G401.6 (cell line): ENCODE measurements around the gene GRK3.
"Not testable (repeated sequence)": the region's sequence is repeated elsewhere in the genome, so short reads cannot be mapped to it uniquely, and the experiment has no call there.

Experiments used
- FAIRE-seq: peaks from 2 replicates; lab custom pipeline; 2012; peaks lifted over from hg19 to GRCh38; lab: Jason Lieb, UNC

The GRK3 gene

DNA sequence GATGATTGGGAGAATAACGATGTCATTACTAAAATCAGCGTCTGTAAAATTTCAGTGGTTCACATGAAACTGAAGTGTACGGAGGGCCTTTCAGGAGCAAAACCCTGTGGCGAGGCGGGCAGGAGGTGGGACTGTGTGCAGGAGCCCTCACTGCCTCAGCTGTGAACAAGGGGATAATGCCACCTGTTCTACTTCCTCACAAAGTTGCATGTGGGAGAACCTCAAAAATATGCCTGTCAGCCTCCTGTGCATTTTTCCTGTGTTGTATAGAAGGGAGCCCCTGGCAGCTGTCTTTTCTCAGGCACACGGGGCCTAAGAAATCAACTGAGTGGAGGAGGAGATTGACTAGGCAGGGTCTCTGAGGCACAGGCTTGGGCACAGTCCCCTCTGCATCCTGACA, 134.5 kb downstream of the GRK3 start:
- FAIRE-seq, result no peak

GRCh38 chr22:25701056-25701780, 136.7 kb downstream of the GRK3 start:
- no peak for FAIRE-seq

DNA sequence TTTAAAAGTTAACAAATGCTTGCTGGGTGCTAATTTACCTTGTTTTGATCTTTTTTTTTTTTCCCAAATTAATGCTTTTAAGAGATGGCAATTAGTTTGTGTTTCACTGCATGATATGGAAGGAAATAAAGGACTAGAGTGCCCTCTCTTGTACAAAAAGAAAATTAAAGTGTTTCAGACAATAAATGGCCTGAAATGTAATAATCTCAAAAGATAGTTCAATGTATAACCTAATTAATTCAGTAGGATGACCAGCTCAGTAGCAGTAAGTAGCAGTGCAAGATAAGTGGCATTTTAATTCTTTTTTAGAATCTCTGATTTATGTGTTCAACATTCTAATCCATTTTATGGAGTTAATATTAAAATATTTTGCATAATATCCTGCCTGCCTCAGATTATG, 137.6 kb downstream of the GRK3 start:
- peak; percentile 85 for FAIRE-seq

- FAIRE-seq, result no peak
Observed at GRCh38 chr22:25702571-25703167, 138.2 kb downstream of the GRK3 start.

- no peak for FAIRE-seq
Observed at GRCh38 chr22:25704701-25705100, 140.2 kb downstream of the GRK3 start.

DNA sequence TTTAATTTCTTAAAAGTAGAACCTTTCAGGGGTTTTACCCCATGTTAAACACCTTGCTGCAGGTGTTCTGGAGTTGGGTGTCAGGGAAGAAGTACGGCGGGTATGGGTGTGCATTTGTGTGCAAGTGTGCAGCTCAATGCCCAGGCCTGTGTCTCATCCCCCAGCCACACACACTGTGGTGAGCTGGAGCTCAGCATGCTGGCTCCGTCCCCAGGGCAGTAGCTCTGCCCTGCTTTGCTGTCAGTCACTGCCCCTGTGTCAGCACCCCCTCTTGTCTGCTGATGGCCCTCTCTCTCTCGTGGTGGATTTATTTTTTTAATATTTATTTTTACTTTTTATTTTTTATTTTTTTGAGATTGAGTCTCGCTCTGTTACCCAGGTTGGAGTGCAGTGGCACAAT, 141.7 kb downstream of the GRK3 start:
- FAIRE-seq, result no peak

DNA sequence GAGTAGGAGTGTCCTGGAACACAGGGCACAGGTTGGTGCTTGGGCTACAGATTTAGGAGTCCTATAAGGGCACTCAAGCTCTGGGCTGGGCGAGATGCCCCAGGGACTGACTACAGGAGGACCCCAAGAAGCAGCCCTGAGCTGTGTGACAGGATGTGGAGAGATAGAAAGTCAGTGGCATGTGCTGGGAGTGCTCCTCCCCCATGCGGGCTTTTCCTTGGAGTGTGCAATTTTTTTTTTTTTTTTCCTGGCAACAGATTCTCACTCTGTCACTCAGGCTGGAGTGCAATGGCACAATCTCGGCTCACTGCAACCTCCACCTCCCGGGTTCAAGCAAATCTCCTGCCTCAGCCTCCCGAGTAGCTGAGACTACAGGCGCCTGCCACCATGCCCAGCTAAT, 144.0 kb downstream of the GRK3 start:
- not testable (repeated sequence) for FAIRE-seq

GRCh38 chr22:25709758-25710157, 145.3 kb downstream of the GRK3 start:
- no peak for FAIRE-seq

- no peak for FAIRE-seq
Observed at GRCh38 chr22:25710501-25710900, 146.0 kb downstream of the GRK3 start.

GRCh38 chr22:25711491-25711890, 147.0 kb downstream of the GRK3 start:
- FAIRE-seq, result no peak

GRCh38 chr22:25712661-25713400, 148.4 kb downstream of the GRK3 start:
- FAIRE-seq, result no peak

GRCh38 chr22:25714070-25714469, 149.6 kb downstream of the GRK3 start:
- FAIRE-seq, result no peak

DNA sequence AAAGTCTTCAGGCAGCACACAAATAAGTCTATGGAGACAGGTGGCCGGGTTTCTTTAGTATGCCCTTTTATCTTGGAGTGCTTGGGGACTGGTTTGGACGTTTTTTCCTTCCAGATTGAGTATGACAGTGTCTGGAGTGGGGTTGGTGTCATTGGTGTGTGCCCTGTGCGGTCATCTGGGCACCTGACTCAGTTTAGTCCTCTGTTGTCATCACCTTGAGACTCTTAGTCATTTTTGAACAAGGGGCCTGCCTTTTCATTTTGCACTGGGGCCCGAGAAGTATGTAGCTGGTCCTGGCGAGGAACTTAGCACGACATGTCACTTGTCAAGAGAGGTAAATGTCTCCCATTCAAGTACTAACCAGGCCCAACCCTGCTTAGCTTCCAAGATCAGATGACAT, 150.3 kb downstream of the GRK3 start:
- no peak for FAIRE-seq

DNA sequence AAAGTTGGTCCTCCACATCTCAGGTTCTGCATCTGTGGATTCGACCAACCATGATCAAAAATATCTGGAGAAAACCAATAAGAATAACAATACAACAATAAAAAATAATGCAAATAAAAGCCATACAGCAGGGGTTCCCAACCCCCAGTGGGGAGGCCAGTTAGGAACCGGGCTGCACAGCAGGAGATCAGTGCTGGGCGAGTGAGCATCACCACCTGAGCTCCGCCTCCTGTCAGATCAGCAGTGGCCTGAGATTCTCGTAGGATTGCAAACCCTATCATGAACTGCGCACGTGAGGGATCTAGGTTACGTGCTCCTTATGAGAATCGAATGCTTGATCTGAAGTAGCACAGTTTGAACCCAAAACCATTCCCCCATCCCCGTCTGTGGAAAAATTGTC, 152.2 kb downstream of the GRK3 start:
- FAIRE-seq, result no peak

DNA sequence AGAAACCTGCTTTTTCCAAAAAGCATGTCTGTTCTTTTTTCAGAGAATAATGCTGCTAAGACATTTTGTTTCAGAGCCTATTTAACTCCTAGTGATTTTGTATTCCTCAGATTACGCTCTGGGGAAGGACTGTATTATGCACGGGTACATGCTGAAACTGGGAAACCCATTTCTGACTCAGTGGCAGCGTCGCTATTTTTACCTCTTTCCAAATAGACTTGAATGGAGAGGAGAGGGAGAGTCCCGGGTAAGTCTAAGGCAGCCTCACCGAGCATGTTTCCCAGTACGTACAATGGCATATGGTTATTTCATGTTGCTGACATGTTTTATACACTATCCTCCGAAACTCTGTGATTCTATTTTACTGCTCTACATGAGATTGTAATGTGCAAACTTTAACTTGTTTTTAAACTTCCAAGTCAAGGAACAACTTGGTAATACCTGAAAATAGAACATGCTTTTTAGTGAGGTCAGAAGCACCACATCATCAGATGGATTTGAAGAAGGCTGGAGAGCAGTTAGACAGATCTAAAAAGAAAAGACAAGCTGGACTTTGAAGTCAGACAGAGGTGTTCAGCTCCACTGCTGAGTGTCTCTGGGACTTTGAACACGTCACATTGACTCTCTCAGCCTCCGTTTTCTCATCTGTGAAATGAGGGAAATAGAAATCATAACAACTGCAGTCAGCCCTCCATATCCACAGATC, 153.8 kb downstream of the GRK3 start:
- no peak for FAIRE-seq

DNA sequence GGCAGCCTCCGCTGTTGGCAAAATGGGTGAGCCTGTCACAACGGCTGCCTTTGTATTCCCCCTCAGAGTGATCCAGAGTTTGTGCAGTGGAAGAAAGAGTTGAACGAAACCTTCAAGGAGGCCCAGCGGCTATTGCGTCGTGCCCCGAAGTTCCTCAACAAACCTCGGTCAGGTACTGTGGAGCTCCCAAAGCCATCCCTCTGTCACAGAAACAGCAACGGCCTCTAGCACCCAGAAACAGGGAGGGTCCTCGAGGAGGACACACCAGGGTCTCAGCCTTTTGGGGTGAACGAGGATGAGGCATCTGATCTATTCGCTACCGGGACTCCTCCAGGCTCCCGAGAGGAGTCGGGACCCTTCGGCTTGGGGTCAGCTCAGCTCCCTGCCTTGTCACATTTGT, 157.7 kb downstream of the GRK3 start:
- FAIRE-seq, result no peak

DNA sequence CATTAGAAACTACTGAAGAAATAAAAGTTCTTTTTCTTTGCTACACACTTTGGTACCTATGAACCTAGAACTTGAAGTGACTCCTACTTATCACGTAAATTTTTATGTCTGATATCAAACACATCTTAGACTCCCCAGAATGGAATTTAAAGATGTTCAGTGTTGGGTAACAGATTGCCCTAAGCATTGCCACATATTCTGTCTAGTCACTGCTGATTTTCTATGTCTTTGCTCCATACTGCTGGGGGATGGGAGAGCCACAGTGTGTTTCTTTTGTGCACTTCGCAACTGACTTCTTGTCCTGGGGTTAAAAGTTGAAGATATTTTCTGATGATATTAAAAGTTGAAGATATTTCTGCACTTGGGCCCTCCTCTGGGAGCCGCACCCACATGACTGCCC, 158.2 kb downstream of the GRK3 start:
- FAIRE-seq, result no peak

DNA sequence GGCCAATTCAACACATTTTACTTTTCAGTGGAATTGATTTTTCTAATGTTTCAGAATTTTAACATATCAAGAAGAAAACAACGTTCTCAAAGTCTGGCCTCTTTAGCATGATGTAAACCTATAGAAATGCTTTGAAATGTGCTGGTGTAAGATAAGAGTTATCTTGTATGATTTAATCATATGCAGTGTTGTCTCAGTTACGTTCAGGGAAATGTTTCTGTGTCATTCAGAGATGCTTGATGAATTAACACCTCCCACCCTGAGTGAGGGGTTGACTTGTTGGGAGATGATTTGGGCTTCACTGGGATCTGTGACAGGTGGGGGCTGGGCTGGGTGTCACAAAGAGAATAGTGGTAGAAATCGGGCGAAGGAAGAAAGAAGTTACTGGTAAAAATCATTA, 161.8 kb downstream of the GRK3 start:
- no peak for FAIRE-seq

GRCh38 chr22:25728071-25728470, 163.6 kb downstream of the GRK3 start:
- no peak for FAIRE-seq

- FAIRE-seq, result no peak
Observed at GRCh38 chr22:25729016-25729995, 164.8 kb downstream of the GRK3 start.

GRCh38 chr22:25735650-25736049, 171.2 kb downstream of the GRK3 start:
- FAIRE-seq, result no peak
